HG02678 (cell line): Measurements from ENCODE around the gene ANTXR1.

Source experiments
- ATAC-seq: cut with Tn5 transposase; IDR thresholded peaks from one replicate; pipeline ENCODE4 v1.9.1; 2021; ENCODE audit warnings: mild to moderate bottlenecking, moderate library complexity; ENCODE audit not compliant: unreplicated experiment

ANTXR1 gene

DNA sequence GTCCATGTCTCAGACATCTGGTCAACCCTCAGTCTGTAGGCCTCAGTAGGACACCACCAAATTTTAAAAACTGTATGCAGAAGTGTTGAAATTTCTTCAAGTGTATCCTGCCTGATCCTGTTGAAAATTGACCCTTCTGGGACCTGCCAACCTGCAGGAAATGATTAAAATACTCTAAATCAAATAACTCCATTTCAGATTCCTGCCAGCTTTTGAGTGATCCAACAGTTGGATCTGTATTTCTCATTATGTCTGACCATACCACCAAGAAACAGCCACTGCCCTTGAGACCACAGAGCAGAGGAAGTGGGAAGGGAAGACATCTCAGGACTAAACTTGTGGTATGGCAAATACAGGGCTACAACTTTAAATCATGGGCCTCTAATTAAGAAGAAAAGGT is 113.4 kb downstream of the ANTXR1 start:
- ATAC-seq: no peak

DNA sequence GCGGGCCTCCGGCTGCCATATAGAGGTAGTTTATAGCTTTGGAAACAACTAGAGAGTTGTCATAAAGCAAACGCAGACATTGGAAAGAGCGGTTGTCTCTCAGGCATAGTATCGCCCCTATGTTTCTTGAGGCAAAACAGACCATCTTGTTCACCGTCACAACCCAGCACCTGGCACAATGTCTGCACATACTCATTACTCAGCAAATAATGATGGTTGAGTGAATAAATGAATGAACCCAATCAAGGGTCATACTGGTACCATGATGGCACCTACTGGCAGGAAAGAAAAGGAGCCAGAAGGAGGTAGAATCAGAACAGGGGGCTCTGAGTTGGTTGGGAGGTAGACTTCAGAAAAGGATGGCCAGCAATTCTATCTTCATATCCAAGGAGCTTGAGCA is 118.5 kb downstream of the ANTXR1 start:
- ATAC-seq: no peak

GRCh38 chr2:69131983-69132675 is 119.2 kb downstream of the ANTXR1 start:
- ATAC-seq: no peak

- ATAC-seq: no peak
Measured at GRCh38 chr2:69132960-69133590, 120.1 kb downstream of the ANTXR1 start.

DNA sequence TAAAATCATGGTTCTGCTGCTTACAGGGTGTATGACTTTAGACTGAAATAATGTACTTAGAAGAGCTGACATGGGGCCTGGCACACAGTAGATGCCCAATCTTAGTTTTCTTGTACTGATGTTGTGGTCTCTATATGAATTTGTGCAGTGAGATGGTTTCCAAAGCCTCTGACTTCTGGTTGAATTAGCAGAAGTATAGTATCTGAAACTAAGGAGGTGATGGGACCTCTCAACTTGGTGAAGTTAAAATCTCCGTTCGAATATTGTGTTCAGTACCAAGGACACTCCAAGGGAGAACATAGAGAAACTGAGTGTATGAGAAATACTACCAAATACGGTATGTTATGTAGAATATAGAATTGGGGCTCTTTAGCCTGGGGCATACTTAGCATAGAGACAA is 120.9 kb downstream of the ANTXR1 start:
- ATAC-seq: no peak

DNA sequence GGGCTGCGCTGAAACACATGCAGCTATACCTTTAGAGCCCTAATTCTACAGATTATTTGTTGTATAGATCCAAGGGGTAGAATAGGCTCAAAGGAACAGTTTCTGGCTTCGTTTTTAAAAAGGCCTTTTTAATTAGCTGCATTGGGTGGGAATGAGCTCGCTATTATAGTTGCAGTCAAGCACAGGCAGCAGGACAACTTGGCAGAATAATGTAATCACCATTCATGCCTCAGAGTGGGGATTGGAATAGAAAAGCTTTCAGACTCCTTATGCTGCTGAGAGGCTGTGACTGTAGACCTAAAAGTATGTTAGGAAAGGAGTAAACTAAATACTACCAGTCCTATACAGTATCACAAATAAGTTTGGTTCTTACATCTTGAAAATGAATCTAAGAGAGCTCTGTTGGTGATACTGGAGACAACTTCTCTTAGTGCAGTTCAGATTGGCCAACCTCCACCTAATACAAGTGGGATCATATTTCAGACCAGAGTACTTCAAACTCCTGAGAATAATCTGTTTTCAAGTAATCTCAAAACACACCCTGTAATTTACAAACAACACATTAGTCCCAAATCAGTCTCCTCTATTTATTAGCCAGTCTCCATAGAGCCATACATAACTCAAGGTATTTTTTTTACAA is 121.4 kb downstream of the ANTXR1 start:
- ATAC-seq: no peak

DNA sequence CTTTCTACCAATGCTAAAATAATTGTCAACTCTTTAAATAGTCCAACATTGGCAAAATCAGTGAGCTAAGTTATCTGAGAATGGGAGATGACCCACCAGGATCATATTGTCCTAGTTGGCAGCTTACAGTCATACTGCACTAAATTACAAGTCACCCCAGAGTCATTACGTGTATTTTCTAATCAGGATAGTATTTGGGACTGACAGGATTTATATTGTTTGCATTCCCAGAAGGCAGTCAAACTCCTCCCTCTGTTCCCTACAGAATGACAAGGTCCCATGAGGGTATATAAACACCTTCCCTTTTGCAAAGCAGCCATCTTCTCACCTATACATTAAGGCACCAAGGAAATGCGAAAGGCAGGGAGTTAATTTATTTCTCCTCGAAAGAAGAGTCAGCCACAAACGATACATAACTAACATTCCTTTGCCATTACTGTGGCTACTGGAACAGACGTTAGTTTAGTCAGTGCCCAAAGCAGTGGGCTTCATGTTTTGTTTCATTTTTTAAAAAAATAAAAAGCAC is 125.3 kb downstream of the ANTXR1 start:
- no peak for ATAC-seq

DNA sequence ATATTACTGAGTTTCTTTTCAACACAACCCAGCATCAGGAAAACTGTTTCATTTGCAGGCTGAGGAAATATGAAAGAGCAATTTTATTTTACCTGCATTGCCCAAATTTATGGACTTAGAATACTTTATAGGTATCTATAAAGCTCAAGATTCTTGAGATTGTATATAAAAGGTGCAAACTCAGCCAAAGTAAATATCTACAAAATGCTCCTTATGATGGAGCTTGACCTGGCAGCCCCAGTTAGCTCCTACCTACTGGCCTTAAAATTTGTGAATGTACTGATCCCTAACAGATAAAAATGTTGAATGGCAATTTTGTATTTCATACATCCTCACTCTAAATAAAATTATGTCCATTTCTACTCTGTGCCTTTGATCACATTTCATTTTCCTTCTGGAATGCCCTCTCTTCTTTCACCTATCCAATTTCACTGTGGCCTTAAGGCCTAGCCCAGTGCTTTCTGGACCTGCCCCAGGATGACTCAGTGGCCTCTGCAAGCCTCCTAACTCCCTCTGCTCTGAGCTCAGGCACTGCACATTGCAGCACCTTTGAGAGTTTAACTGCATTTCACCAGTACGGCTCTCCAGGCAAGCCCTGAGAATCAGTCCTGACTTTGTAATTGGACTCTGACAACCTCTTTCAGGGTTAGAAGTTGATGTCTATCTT is 125.9 kb downstream of the ANTXR1 start:
- ATAC-seq: no peak

GRCh38 chr2:69139778-69140670 is 127.0 kb downstream of the ANTXR1 start:
- no peak for ATAC-seq

DNA sequence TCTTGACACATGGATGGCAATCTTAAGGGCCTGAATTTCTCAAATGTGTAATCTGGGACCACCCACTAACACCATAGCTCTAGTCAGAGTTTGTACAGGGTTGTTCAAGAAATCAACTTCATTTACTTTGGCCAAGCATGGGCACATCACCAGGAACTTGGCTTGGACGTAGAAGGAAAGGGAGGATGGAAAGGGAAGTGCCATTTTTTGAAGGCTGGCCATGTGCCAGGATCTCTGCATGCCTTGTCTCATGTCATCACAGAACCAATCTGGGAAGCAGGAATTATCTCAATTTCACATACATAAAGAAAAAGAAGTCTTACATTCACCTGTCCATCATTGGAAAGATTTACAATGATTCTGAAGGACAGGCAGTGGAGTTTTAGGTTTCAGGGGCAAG is 128.1 kb downstream of the ANTXR1 start:
- no peak for ATAC-seq

DNA sequence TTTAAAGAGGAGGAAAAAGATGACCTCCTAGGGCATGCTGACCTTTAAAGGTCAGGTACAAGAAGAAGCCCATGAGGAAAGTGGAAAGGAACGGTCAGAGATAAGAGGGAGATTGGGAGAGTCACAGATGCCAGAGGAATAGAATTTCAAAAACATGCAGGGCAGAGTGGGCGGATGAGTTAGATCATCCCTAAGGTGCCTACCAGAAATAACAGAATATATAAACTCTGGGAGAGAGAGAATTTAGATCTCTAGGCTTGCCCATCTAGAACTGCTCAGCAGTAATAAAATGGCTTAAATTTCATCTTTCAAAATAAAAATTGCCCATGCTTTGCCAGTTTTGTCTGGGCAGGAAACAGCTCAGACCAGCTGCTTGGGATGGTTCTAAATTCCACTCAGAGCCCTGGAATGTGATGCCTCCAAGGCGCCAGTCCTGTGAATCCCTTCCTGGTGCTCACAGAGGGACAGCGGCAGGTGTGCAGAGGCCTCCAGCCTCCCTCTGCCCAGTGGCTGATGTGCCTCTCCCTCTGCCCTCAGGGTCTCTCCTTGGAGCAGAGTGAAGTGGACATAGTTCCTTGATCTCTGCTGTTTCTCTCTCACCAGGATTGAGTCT is 130.9 kb downstream of the ANTXR1 start:
- no peak for ATAC-seq

DNA sequence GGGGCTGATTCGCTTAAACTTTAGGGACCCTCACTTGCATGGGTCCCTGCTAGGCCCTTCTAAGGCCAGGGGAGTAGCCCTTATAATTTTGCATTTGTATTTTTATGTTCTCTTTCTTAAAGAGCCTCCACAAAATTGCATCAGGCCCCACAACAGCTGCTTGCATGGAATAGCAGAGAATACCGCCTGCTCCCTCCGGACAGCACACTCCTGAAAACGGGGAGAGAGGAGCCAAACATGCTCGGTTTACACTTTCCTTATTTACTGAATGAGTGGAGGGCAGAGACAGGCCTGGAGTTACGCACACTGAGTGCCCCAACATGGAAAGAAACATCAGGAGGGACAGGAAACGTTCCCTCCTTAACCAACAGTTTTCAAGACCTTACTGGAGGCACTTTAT is 132.2 kb downstream of the ANTXR1 start:
- no peak for ATAC-seq

GRCh38 chr2:69147841-69148533 is 135.0 kb downstream of the ANTXR1 start:
- no peak for ATAC-seq

GRCh38 chr2:69149631-69150215 is 136.7 kb downstream of the ANTXR1 start:
- ATAC-seq: no peak

DNA sequence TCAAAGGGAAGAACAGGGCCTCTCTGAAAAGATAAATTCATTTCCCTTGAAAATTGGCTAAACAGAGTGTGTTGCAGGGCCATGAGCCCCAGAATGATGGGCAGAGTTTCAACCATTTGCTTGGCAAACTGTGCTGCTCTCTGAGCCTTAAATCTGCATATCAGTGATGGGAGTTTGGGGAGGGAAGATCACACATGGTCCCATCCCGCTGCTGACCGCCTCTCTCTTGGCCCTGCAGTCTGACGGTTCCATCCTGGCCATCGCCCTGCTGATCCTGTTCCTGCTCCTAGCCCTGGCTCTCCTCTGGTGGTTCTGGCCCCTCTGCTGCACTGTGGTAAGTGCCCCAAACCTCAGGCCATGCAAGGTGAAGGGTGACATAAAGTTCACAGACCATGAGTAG is 139.0 kb downstream of the ANTXR1 start:
- no peak for ATAC-seq

DNA sequence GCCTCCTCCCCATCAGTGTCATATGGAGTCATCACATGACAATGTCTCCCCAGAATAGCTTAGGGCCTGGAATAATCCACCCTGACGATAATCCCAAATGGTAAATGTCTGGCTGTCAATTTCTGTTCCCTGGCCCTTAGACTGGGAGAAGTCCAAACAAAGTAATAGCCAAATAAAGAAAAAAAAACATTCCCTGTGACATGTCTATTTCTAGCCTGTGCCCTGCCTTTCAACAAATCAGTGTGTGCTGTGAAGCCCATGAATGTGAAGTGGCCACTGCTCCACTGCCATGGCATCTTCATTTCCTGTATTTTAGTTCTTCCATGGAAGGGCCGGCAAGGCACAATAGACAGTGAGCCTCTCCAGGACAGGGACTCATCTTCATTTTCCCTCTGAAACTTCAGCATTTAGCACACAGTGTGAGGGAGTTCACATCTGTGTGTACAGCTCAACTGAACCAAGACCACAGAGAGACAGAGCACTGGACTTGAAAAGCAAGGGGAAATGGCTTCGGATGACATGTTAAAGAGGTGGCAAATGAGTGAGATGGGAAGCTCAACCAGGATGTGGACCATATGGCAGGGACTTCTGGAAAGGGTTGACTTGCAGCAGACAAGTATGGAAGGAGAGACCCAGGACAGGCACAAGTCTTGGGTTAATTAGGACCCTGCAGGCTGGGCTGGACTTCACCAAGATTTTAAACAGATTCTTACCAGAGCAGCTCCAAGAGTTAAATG is 140.0 kb downstream of the ANTXR1 start:
- ATAC-seq: no peak

- no peak for ATAC-seq
Measured at GRCh38 chr2:69154106-69154505, 141.1 kb downstream of the ANTXR1 start.

- ATAC-seq: no peak
Measured at GRCh38 chr2:69156624-69157023, 143.6 kb downstream of the ANTXR1 start.
